ENCODE measurements around the gene ZBTB8OS. TPM values are rescaled to one million over a fixed set of nuclear protein-coding genes. Genes with fewer than 3 reads are reported as not detected.

ZBTB8OS gene
- total RNA-seq, 1 experiment from 2014 or later = 49.2 TPM

- ATAC-seq = no peak
These were observed 44.5 kb downstream of the ZBTB8OS start for GRCh38 chr1:32605711-32606424.

More at GRCh38 chr1:32605711-32606424, 44.5 kb downstream of the ZBTB8OS start:
- ChIA-PET RAD21 (ENCODE audit: low non-redundant PET in 1 of 2, low total read pairs in 2 of 2, uncharacterized antibody in 2 of 2, unreplicated experiment in 2 of 2) (no interaction called here), CTCF (no interaction called here), POLR2A (no interaction called here)
- intact Hi-C loops (cut with micrococcal nuclease) = no loop called here
- Histone ChIP-seq H3K36me3 (ENCODE audit: control insufficient read depth in 1 of 2, insufficient read depth in 2 of 2, low read length in 2 of 2) (no peaks in the 10 kb centered on the region), H3K4me1 (ENCODE audit: control insufficient read depth in 1 of 2, insufficient read depth in 2 of 2, low read length in 2 of 2) (no peaks in the 10 kb centered on the region), H3K9me2 (ENCODE audit: insufficient read depth) (no peaks in the 10 kb centered on the region), H3K4me3 (replicated peaks in 1 of 2; ENCODE audit: low read depth in 1 of 2, low read length in 2 of 2) (no peak overlapping the region), H3K4me2 (ENCODE audit: low read length) (no peak overlapping the region), H3K79me2 (ENCODE audit: insufficient read depth, low read length) (no peaks in the 10 kb centered on the region), H2AFZ (ENCODE audit: low read depth, low read length, poor library complexity, severe bottlenecking) (no peak overlapping the region), H3K27ac (ENCODE audit: low read depth, low read length) (no peak overlapping the region), H3K27me3 (ENCODE audit: insufficient read depth, low read length) (no peaks in the 10 kb centered on the region), H3K9me3 (ENCODE audit: control insufficient read depth in 1 of 2, insufficient read depth in 1 of 2, low read depth in 1 of 2, low read length in 2 of 2) (no peaks in the 10 kb centered on the region), H3K9ac (ENCODE audit: low read length) (no peak overlapping the region), H4K20me1 (ENCODE audit: insufficient read depth) (no peaks in the 10 kb centered on the region)
- no TSS peak for BruUV-seq (replicated peaks)
- TF ChIP-seq SP1 (IDR thresholded peaks at IDR 0.05; ENCODE audit: low read depth) (no peak), ELF1 (IDR thresholded peaks at IDR 0.05; ENCODE audit: borderline replicate concordance, low read depth) (no peak), JUND (IDR thresholded peaks at IDR 0.05) (no peak), TCF7L2 (IDR thresholded peaks at IDR 0.05; ENCODE audit: borderline replicate concordance, extremely low read depth, insufficient read depth, insufficient read length) (no peak), REST (IDR thresholded peaks at IDR 0.05; ENCODE audit: low read depth) (no peak)
- no peak for DNase-seq (ENCODE audit: low read depth, low spot score)

Measured in HCT116 (cell line).